AG08395 (cell line): Measurements from ENCODE around the gene LANCL3.
"Not testable (repeated sequence)": the region's sequence is repeated elsewhere in the genome, so short reads cannot be mapped to it uniquely, and the experiment has no call there.

Experiments used
- DNase-seq: peaks from one replicate; pipeline ENCODE4 v3.0.0; 2012; ENCODE audit warnings: mixed read lengths, low spot score

LANCL3 gene

DNA sequence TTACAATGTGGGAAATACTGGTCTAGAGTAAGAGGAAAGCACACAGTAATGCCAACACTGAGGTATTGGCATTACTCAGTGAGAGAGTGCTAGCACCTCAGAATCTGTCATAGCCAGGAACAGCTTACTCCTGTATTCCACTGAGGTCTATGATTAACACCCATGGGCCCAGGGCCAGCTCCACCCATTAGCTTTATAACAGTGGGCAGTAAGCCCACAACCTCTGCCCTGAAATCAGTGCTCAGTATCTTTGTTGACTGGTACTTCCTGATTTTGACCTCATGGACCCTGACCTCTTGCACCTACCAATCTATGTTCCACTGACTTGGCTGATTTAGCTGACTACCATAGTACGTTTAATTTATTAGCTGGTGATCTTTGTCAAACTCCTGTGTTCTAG is 56.1 kb downstream of the LANCL3 start:
- no peak for DNase-seq

DNA sequence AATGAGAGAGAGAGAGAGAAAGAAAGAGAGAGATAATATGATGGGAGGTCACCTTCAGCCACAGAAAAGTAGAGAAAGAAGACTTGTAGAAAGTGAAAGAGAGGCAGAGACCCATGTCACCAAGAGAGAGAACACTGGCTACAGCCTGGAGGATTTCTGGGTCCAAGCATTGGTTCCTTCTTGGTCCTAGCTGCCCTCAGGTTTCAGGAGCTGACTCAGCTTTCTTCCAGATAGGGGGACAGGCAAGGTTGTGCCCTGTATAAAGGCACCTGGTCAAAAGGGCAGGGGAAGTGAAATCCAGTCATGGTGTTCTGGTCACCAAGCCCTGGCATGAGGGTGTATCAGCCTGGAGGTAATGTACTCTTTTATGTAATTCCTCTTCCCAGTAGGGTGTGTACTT is 66.6 kb downstream of the LANCL3 start:
- no peak for DNase-seq

DNA sequence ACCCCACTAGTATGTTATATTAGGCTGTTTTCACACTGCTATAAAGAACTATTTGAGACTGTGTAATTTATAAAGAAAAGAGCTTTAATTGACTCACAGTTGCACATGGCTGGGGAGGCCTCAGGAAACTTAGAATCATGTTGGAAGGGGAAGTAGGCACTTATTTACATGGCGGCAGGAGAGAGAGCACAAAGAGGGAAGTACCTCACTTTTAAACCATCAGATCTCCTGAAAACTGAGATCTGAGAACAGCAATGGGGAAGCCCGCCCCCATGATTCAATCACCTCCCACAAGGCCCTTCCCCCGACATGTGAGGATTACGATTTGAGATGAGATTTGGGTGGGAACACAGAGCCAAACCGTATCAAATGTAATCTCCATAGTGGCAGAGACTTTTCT is 68.7 kb downstream of the LANCL3 start:
- no peak for DNase-seq

DNA sequence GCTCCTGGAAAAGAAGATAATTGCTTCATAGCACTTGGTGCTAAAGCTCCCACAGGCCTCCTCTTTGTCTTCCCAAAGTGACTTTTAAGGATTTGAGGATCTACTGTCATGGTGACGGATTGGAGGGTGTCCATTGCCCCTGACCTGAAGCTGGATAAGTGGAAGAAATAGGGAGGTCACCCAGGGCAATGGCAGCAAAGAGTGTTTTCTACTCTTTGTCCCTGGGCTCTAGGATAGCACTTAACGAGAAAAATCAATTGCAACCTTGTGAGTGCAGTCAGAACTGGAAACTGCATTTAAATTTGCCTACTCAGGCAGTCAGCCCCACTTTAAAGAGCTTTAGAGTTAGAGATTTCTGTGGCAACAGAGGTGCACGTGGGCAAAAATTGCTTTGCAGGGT is 70.4 kb downstream of the LANCL3 start:
- DNase-seq: no peak

DNA sequence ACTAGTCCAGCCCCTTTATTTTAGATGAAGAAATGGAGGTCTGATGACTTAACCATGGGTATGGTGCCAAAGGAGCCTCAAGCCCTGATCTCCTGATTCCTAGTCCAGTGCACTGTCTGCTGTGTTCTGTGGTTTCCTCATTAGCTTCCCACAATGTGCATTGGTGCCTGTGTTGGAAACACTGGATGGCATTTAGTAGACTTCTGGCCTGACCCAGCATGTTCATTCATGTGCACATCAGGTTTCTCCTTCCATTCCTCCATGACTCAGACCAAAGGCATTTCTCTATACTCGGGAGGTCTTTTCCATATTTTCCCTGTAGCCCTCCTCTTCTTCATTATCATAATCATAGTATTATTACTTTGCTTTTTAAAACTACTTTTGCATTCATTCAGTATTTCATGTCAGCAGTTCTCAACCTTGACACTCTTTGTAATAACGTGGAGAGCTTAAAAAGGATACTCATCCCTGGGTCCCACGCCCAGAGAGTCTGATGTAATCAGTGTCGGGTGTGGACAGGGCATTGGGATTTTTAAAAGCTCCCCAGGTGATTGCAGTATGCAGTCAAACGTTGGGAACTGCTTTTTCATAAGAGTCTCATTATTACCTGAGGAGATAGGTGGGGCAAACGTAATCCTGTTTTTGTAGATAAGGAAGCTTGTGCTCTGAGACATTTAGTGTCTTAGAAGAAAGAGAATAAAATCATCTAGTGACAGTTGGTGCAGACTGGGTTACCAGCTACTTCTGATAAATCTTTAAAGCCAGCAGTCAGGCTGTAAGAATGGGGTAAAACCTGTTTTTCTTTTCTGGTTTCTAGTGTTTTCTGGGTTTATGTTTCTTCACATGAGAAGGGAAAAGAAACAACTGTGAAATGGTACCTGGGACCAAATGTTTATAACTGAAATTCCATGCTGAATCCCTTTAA is 73.2 kb downstream of the LANCL3 start:
- DNase-seq: no peak

DNA sequence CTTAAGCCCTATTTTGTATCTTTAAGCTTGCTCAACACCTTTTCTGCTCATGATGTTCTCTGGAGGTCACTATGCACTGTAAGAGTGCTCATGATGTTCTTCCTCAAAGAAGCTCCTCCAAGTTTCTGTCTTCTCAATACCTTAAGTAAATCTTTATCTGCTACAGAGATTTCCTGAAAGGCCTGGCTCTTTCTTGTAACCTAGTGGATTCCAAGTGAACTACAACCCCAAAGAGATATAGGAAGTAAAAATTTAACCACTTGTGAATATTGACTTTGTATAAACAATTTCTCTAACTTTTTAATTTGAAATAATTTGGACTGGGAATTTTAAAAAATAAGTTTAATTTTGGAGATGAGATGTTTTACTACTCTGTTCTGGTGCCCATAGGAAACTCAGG is 74.8 kb downstream of the LANCL3 start:
- DNase-seq: no peak

DNA sequence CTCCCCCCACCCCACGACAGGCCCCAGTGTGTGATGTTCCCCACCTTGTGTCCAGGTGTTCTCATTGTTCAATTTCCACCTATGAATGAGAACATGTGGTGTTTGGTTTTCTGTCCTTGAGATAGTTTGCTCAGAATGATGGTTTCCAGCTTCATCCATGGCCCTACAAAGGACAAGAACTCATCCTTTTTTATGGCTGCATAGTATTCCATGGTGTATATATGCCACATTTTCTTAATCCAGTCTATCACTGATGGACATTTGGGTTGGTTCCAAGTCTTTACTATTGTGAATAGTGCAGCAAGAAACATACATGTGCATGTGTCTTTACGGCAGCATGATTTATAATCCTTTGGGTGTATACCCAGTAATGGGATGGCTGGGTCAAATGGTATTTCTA is 79.4 kb downstream of the LANCL3 start:
- not testable (repeated sequence) for DNase-seq

DNA sequence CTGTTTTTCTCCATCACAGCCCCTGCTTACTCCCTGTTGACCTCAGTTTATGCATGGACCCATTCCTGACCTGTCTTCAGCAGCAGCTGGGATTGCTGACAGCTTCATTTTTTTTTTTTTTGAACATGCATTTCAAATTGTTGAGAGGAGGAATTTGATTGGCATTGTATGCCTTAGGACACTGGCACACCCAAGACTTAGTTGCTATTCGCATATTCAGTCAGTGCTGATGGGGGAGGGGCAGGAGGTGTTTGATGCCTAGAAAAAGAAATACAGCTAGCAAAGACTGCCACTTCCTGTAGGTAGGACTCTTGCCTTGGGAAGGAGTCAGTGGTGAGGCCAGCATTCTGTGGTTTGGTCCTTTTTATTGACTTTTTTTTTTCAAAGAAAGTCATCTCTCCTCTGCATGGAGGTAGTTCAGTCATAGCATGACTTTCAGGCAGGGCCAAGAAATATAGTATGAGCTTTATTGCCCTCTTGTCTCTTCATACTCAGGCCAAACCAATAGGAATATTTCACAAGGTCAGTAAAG is 80.5 kb downstream of the LANCL3 start:
- no peak for DNase-seq

DNA sequence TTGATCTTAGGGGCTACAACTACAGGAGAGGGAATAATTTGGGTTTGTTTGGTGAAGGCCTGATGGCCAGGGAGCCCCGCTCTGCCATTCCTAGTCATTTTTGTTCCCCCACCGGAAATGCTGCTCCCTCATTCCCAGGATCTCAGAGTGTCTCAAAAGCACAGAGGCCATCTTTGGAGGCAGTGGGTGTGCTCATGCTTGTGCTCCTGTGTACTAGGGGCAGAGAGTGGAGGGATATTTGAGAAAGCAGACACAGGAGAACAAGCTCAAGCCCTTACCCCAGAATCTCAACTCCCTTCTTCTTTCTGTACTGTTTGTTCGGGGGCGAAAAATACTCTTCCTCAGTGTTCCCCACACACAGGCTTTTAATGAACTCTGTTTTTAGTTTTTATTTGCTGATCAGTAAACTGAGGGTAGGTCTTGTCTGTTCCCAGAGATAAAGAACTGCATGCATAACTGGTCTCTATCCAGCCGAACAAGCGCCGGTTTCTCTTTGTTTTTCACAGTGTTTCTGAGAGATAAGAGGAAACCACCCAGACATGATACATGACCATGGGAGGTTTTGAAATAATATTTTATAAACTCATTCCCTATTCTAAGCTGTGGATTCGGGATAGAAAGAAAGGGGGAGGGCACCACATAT is 81.2 kb downstream of the LANCL3 start:
- no peak for DNase-seq

DNA sequence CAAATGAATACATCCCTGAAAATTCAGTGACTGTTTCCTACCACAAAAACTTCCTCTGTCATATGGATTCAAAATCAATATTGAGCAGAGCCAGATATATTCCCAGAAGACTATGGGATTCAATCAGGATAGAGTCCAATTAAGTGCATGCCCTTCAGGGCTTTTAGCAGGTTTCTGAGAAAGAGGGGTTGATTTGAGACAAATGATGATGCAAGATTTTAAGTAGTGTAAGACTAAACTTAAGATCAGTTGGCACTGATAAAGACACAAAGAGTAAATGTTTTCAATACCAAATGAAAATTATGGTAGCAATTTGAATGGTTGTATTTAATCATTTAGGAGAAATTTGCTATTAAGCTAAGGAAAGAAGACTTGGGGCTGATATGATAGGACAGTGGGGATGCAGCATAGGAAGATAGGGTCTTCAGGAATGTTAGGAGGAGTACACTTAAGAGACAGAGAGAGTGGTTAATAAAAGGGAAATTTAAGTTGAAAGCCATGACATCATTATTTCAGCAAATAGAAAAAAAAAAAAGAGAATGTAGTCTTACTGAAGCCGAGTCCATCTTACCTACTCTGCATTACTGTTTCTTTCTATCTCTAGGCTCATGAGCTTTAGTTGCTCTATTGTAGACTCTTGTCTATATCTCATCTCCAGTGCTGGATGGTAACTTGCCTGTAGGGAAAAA is 82.1 kb downstream of the LANCL3 start:
- no peak for DNase-seq

DNA sequence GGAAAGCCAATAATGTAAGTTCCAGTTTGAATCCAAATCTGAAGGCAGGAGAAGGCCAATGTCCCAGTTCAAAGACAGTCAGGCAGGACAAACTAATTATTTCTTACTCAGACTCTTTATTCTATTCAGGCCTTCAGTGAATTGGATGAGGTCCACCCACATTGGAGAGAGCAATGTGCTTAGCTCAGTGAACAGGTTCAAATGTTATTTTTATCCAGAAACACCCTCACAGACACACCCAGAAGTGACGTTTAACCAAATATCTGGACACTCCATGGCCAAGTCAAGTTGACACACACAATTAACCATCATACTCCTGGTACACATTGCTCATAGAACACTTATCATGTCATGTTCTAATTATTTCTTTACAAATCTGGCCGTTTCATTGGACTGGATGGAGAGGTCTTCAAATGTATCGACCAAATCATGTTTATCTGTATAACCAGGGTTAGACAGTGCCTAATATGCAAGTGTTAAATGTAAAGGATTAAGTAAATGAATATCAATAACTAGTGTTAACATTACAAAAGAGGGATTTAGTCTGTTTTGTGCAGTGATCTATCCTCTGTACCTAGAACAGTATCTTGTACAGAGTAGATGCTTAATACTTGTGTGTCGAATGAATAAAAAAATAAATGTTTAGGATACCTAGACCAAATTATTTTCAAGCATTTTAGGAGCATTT is 87.0 kb downstream of the LANCL3 start:
- no peak for DNase-seq

DNA sequence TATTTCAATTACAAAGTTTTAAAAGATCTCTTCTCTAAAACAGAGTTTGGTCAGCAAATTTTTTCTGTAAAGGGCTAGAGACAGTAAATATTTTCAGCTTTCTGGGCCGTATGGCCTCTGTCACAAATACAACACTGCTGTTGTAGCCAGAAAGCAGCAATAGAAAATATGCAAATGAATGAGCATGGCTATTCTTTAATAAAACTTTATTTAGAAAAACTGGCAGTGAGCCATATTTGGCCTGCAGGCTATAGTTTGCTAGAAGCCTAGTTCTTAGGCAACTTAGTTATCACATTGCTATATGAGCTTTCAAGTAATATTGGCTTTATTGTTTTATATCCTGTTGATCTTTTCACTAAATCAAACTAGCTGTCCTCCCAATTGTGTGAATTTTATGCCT is 87.6 kb downstream of the LANCL3 start:
- DNase-seq: no peak

DNA sequence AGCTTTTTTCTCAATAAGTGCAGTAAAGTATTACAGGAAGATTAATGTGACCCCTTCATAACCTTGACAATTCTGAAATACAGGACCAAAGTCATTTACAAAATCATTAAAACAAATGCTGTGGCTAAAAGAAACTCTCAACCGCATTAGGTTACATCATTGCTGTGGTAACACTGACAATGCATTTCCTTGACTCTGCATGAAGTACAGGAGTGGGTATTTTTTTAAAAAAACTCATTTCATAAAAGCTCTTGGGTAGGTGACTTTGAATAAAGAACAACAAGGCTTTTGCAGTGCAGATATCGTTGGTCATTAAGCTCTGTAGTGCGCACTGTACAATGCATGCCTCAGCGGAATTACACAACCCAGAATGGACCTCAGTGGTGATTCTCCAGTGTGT is 90.7 kb downstream of the LANCL3 start:
- DNase-seq: no peak

DNA sequence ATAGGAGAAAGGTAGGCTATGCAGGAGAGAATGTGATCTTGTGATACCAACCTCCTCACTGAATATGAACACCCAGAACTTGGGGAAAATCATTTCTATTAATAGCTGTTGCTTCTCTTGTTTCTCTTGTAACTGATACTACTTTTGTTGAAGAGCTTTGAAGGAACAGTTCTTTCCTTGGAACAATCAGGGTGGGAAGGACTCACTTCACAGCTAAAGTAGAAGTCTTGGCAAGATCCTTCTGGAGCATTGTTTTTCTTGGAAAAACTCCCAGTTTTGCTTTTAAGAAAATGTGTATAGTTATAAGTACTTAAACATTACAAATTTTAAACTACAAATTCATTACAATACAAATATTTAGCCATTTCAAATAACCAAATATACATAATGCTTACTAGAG is 95.1 kb downstream of the LANCL3 start:
- DNase-seq: no peak

DNA sequence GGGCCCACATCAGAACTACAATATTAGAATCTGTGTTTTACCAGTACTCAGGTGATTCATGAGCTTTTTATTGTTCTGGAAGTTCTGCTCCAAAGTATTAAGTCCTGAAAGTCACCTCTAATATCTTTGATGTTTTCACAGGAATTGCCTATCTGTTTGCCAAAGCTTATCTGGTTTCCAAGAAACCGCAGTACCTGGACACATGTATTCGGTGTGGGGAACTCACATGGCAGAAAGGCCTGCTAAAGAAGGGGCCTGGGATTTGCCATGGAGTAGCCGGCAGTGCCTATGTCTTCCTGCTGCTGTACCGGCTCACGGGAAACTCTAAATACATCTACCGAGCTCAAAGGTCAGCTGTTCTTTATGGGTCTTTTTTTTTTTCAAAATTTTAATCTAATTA is 95.7 kb downstream of the LANCL3 start:
- no peak for DNase-seq

DNA sequence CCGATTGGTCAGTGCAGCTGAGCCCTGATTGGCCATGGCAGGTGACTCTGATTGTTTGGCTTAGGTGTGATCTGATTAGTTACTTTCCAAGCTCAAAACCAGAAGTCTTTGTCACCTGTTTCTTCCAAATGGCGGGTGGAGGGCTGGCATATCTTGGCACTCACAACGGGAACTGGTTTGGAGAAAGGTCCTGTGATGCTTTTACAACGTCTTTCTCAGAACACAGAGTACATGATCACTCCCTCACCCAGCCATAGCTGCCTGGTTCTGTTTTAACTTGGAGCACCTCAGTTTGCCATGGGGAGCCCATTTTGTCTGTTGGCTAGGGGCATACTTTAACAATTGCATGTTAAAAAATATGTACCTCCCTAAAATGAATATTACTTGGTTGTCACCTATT is 101.1 kb downstream of the LANCL3 start:
- DNase-seq: no peak

DNA sequence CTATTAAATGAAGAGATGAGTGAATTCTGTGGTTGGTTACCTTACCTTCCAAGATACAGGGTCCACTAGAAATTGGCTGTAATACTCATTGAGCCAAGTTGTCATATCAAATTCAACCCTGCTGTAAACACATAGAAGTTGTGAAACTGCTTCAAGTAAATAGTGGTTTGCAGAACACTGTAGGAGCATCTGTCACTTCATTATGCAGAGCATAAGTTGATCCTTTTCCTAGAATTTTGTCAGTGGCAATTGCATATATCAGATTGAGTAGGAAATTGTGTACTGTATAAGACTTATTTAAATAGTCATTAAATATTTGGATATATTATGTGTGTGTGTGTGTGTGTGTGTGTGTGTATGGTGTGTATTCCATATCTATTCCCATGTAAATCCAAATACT is 105.3 kb downstream of the LANCL3 start:
- no peak for DNase-seq

DNA sequence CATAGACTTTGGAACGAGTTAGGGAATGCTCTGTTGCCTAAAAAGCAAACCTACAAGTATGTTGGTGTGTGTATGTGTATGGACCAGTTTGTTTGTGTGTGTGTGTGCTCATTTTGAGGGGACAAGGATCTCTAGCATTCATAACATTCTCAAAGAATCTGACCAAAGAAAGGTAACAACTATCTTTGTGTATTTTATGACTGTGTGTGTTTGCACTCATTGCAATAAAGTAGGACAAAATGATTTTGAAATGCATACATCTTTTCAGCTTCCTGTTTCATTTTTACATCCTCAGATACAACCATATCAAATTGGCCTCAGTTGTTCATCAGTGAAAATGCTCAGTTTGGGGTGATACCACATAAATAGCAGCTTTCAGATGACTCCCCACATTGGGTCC is 105.8 kb downstream of the LANCL3 start:
- DNase-seq: no peak

DNA sequence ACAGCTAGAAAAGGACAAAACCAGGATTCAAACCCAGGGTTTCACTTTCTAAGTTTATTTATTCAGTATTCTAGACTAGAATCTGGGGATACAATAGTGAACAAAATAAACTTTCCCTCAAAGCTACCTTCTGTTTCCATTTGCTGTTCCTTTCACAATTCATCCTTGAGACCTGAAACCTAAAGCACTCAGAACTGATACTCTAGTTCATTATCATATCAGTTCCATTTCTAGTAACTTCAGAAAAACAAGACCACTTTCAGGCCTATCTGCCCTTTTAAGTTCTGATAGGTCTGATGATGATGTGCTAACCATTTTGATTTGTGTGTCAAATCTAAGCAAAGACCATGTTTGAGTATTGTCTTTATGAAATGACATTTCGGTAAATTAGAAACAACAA is 106.3 kb downstream of the LANCL3 start:
- no peak for DNase-seq

DNA sequence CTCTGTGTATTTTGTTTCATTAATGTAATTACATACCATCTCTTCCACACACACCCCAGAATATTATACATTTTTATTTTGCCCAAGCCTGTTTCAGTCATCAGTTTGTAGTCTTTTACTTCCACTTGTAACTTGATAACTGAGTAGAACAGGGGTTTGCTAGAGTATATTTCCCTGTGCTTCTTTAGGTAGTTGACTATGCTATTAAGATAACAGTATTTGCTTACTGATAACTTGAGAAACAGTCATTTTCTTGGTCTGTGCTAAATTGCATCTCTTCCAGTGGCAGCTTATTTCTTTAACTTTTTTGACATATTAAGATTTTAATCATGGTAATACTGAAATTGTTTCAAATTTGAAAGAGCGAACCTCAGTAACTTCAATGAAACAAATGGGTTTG is 107.1 kb downstream of the LANCL3 start:
- DNase-seq: no peak

DNA sequence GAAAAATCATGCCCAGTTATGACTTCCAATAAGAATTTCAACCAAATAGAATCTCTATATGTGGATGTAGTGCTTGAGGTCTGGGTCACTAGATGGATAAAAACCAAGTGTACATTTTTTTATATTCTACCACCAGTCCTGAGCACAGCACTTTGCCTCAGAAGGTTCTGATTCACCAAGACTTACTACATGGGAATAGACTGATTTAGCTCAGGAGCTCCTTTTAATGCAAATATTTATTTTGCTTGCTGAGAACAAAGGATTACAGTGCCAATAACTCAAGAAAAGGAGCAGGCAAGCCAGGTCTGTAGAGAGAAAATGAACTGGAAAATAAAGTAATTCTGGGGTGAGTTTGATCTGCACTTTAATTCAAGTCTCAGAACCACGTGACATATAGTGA is 107.8 kb downstream of the LANCL3 start:
- no peak for DNase-seq

DNA sequence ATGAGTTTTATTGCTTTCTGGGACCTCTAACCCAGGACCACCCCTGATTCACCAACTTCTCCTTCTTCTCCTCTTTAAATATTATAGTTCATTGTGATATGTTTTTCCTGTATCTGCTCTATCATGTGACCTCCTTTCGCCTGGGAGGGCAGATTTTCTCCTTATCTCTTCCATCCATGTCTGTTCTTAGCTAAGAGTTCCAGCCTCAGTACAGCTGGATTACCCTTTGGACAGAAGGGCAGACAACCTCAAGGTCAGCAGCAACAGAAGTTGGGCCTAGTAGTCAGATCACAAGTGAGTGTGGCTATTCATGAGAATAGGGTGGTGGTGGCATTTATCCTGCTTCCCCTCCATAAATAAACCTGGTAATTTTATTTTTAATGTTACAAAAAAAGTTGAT is 108.4 kb downstream of the LANCL3 start:
- no peak for DNase-seq
